SK-N-SH treated with all-trans-retinoic acid at 6 μM for 48 hours (cell line): ENCODE data around the gene ADAMTSL3.

Experiments
- ARNTL ChIP-seq: fragments of 450-650 bp; formaldehyde crosslinking; IDR thresholded peaks from 2 replicates; pipeline ENCODE4 v1.5.0; 2020; ENCODE audit warnings: low read depth, mild to moderate bottlenecking, moderate library complexity, borderline replicate concordance
- OSR1 ChIP-seq: fragments of 250-450 bp; sonication (Bioruptor Pico); IDR thresholded peaks from 2 replicates; pipeline ENCODE4 v1.8.0; 2022; ENCODE audit warnings: moderate library complexity, mild to moderate bottlenecking, inconsistent platforms
- RARB ChIP-seq: fragments of 250-450 bp; sonication (Bioruptor Pico); IDR thresholded peaks from 2 replicates; pipeline ENCODE4 v1.8.0; 2021; ENCODE audit warnings: mild to moderate bottlenecking, moderate library complexity
- SNAI2 ChIP-seq: fragments of 250-450 bp; sonication (Bioruptor Pico); IDR thresholded peaks from 2 replicates; pipeline ENCODE4 v1.5.0; 2020; ENCODE audit warnings: mild to moderate bottlenecking, moderate library complexity
- ZNF565 ChIP-seq: fragments of 450-650 bp; formaldehyde crosslinking; conservative IDR thresholded peaks from 2 replicates; pipeline ENCODE4 v1.5.0; 2020; ENCODE audit warnings: low read depth, mild to moderate bottlenecking, moderate library complexity

DNA sequence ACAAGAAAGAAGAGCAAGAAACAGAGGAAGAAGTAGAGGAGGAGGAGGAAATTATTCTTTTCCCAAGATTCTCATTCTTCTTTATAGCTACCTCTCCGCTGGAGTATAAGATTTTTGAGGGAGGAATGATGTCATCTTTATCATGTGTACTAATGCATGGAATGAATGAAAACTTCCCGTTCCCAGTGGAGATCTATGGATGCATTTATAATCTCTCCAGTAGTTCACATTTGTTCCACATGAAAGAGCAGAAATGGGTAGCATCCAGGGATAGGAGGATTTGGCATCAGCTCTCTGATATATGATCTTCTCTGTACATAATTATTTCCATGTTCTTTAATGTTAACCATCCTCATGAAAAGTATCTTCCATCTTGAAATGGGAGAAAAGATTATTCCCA lies 244.4 kb downstream of the ADAMTSL3 start:
- TF ChIP-seq ZNF565 (CRISPR knock-in tag), result no peak
- TF ChIP-seq OSR1 (CRISPR knock-in tag), result no peak
- TF ChIP-seq SNAI2 (CRISPR knock-in tag), result no peak
- TF ChIP-seq ARNTL (CRISPR knock-in tag), result no peak
- TF ChIP-seq RARB (CRISPR knock-in tag), result no peak
